Peyer's patch (tissue), 4 donors: ENCODE results near the gene MMP28. TPM values are rescaled to one million over a fixed set of nuclear protein-coding genes. Genes with fewer than 3 reads are reported as not detected.
A peak's percentile ranks its signal among the peaks of the same experiment; 100 is the strongest.

Source experiments
- DNase-seq, 3 donors: peaks; one replicate each; pipeline ENCODE4 v3.0.0-alpha.2; 2017 to 2019
- H3K27ac ChIP-seq, 4 donors: fragments of 200-600 bp; sonication (generic); one replicate each; pipeline ENCODE4 v1.5.1; 2016 to 2019
- H3K27me3 ChIP-seq, 2 donors: fragments of 200-600 bp; sonication (generic); one replicate each; pipeline ENCODE4 v1.5.1; 2019
- H3K36me3 ChIP-seq, 3 donors: fragments of 200-600 bp; sonication (generic); one replicate each; pipeline ENCODE4 v1.5.1; 2016 to 2019
- H3K4me1 ChIP-seq, 4 donors: fragments of 200-600 bp; sonication (generic); one replicate each; pipeline ENCODE4 v1.5.1; 2016 to 2019
- H3K4me3 ChIP-seq, 4 donors: fragments of 200-600 bp; sonication (generic); 1 replicate in 3 of 4; 2 replicates in 1 of 4; pipeline ENCODE4 v1.5.1; 2016 to 2019; ENCODE audit warnings: mild to moderate bottlenecking in 1 of 4
- H3K9me3 ChIP-seq, 4 donors: fragments of 200-600 bp; sonication (generic); one replicate each; pipeline ENCODE4 v1.5.1; 2016 to 2019; ENCODE audit warnings: mild to moderate bottlenecking in 1 of 4
- CTCF ChIP-seq, 6 experiments: fragments of 450-650 bp in 4 of 6; fragments of 200-600 bp in 2 of 6; sonication (generic) in 1 of 6; IDR thresholded peaks; one replicate each; pipeline ENCODE4 v1.5.1; 2017 to 2019; ENCODE audit warnings: antibody characterized with exemption in 6 of 6, mild to moderate bottlenecking in 3 of 6, moderate library complexity in 1 of 6
- POLR2A ChIP-seq, 2 donors: fragments of 450-650 bp; IDR thresholded peaks; one replicate each; pipeline ENCODE4 v1.5.1; 2017; ENCODE audit warnings: antibody characterized with exemption in 2 of 2, mild to moderate bottlenecking in 2 of 2, moderate library complexity in 2 of 2
- total RNA-seq, 4 donors: library from RNA; depleted of rRNA; stranded (reverse); fragments of >200 nt; gene quantifications; one replicate each; pipeline ENCODE4 v1.1.0, GENCODE V29; 2016

Gene MMP28
- total RNA-seq, 4 donors from 2014 or later = 3.3 to 85.3 (median 56.7) TPM

- Histone ChIP-seq H3K36me3 (no peaks in the 10 kb centered on the region), H3K9me3 (no peaks in the 10 kb centered on the region), H3K4me1 (peaks cover 0 to 41% (median 3%) of the 10 kb centered on the region in 4 donors), H3K4me3 (no peak overlapping the region), H3K27me3 (no peaks in the 10 kb centered on the region), H3K27ac (no peak overlapping the region)
- TF ChIP-seq POLR2A (IDR thresholded peaks at IDR 0.05) (no peak), CTCF (IDR thresholded peaks at IDR 0.05) (no peak)
- DNase-seq = no peak
Observed at GRCh38 chr17:35765756-35766488, 29.5 kb downstream of the MMP28 start.

DNA sequence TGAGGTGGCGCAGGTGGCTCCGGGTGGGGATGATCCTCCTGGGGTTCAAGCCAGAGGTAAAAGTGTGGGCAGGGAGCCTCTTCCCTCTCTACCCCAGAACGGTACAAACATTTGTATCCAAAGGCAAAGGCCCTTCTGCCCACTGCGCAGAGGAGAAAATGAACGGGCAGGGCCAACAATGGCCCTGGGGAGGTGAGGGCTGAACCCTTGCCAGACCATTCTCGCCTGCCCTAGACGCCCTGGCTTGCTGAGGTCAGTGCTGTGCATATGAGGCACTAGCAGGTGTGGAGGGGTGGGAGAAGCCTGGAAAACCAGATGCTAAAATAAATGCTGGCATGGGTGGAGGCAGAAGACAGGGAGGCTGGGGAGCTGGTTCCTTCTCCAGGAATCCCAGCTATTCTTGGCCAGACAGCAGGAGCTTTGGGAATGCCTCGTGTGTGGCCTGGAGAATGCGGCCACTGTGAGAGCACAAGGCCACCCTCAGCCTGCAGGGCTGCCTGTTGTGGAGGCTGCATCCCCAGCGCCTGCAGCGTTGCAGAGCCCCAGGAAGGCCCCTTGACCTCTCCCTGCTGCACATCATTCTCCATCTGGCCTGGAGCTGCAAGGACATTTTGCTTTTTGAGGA is 30.2 kb downstream of the MMP28 start:
- peaks cover 0 to 41% (median 3%) of the 10 kb centered on the region in 4 donors for H3K4me1 ChIP-seq
- no peak for DNase-seq
- H3K27me3 ChIP-seq = no peaks in the 10 kb centered on the region
- peak overlapping the region in 1 of 4 donors; percentile 88 for H3K27ac ChIP-seq
- H3K4me3 ChIP-seq = peak overlapping the region in 1 of 4 donors; percentile 53
- no peaks in the 10 kb centered on the region for H3K9me3 ChIP-seq
- no peak for TF ChIP-seq CTCF (IDR thresholded peaks at IDR 0.05)
- TF ChIP-seq POLR2A (IDR thresholded peaks at IDR 0.05) = no peak
- no peaks in the 10 kb centered on the region for H3K36me3 ChIP-seq

DNA sequence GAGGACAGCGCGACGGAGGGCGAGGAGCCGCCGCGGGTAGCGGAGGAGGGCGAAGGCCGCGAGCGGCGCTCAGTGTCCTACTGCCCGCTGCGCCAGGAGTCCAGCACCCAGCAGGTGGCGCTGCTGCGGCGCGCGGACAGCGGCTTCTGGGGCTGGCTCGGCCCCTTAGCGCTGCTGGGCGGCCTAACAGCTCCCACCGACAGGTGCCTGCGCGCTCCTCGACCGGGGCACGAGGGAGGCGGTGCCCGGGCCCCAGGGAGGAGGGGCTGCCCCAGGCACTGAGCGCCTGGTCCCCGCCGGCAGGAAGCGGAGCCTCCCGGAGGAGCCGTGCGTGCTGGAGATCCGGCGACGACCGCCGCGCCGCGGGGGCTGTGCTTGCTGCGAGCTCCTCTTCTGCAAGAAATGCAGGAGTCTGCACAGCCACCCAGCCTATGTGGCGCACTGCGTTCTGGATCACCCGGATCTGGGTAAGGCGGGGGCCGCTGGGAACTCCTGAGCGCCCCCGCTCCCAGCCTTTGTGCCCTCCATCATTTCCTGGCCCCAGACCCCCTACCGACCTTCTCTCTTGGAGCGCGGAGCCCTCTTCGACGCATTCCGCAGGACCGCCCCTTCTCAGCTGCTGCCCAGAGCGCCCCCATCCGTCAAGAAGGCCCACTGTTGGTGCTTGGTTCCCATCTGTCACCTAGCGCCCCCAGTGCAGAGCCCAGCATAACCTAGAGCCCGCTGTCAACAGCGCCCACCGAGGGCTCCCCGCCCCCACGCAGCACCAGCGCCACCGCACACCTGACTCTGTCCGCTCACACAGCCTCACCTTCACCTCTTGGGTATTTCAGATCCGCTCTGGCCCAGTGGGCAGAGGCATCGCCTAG is 31.1 kb downstream of the MMP28 start:
- Histone ChIP-seq H3K36me3 (no peaks in the 10 kb centered on the region), H3K4me3 (peak overlapping the region; percentile 39 to 56 (median 48)), H3K27me3 (no peaks in the 10 kb centered on the region), H3K9me3 (no peaks in the 10 kb centered on the region), H3K27ac (peak overlapping the region; percentile 8 to 88 (median 16)), H3K4me1 (peaks cover 0 to 39% (median 2%) of the 10 kb centered on the region in 4 donors)
- peak; percentile 84 to 96 (median 95) for DNase-seq
- TF ChIP-seq CTCF (IDR thresholded peaks at IDR 0.05) = peak; percentile 83 to 100 (median 96)
- TF ChIP-seq POLR2A (IDR thresholded peaks at IDR 0.05) = no peak

DNA sequence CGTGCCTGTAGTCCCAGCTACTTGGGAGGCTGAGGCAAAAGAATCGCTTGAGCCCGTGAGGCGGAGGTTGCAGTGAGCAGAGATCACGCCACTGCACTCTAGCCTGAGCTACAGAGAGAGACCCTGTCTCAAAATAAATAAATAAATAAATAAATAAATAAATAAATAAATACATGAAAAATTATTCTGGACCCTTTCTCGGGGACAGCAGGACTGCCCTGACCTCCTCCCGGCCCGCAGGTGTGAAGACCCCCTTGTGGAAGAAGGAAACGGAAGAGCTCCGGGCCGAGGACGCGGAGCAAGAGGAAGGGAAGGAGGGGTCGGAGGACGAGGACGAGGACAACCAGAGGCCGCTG is 31.7 kb downstream of the MMP28 start:
- Histone ChIP-seq H3K27me3 (no peaks in the 10 kb centered on the region), H3K9me3 (no peaks in the 10 kb centered on the region), H3K4me1 (peaks cover 0 to 35% (median 1%) of the 10 kb centered on the region in 4 donors), H3K27ac (peak overlapping the region in 2 of 4 donors; percentile 20 to 88), H3K36me3 (no peaks in the 10 kb centered on the region), H3K4me3 (peak overlapping the region; percentile 39 to 56 (median 48))
- no peak for TF ChIP-seq POLR2A (IDR thresholded peaks at IDR 0.05)
- no peak for TF ChIP-seq CTCF (IDR thresholded peaks at IDR 0.05)
- DNase-seq = no peak

DNA sequence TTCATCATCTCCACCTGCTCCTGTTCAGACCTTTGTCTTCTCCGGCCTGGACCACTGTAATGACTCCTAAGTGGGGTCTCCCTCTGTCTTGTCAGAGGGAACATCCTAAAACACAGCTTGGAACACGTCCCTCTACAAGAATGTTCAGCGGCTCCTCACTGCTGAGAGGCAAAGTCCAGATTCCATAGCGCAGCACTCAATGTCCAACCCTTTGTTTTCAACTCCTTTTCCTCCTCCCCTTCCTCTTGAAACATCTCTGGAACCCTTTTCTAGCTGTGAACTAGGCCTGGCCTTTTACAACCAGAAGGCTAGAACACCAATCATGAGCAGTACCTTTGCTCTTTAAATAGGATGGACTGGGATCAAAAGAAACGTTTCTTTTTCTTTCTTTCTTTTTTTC is 33.8 kb downstream of the MMP28 start:
- DNase-seq = no peak
- H3K4me1 ChIP-seq = peaks cover 0 to 19% (median 1%) of the 10 kb centered on the region in 4 donors
- H3K4me3 ChIP-seq = no peak overlapping the region
- H3K27me3 ChIP-seq = no peaks in the 10 kb centered on the region
- H3K27ac ChIP-seq = no peak overlapping the region
- no peaks in the 10 kb centered on the region for H3K9me3 ChIP-seq
- TF ChIP-seq CTCF (IDR thresholded peaks at IDR 0.05) = no peak
- TF ChIP-seq POLR2A (IDR thresholded peaks at IDR 0.05) = no peak
- no peaks in the 10 kb centered on the region for H3K36me3 ChIP-seq
